Stimulated activated naive CD4-positive, alpha-beta T cell treated with Interleukin-2 at 50 U/mL for 16 hours (primary cell): ENCODE data around the gene PRKAG2.

Source experiments
- DNase-seq: peaks from one replicate; lab custom pipeline; 2025; lab: John Stamatoyannopoulos, UW

PRKAG2 gene

GRCh38 chr7:151900591-151900985 is 23.7 kb upstream of the PRKAG2 start:
- DNase-seq: no peak

DNA sequence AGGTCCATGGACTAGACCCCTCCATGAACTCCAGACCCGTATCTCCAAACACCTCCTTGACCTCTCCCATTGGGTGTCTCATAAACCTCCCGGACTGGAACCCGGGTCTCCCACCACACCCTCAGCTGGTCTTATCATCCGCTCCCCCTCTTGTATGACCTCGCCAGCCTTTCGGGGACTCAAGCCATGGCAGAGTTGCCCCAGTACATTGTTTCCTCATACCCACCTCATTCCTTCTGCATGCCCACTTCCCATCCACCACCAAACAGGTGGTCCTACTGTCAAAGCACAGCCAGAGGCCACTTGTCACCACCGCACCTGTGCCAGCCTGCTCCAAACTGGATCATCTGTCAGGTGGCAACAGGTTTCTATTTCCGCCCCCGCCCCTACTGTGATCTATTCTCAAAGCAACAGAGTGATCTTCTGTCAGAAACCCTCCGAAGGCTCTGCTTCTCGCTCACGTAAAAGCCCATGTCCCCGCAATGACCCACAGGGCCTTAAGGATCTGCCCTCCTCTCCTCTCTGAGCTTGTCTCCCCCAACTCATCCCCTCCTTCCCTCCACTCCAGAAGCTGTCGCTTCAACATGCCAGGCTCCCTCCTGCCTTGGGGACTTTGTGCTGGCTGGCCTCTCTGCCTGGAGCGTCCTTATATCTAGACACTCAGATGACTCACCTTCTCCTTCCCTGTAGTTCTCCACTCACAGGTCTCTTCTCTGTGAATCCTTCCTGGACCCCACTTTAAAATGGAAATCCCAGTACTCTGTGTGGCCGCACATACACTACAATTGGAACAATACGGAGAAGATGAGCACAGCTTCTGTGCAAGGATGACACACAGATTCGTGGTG is 22.8 kb upstream of the PRKAG2 start:
- DNase-seq: no peak

DNA sequence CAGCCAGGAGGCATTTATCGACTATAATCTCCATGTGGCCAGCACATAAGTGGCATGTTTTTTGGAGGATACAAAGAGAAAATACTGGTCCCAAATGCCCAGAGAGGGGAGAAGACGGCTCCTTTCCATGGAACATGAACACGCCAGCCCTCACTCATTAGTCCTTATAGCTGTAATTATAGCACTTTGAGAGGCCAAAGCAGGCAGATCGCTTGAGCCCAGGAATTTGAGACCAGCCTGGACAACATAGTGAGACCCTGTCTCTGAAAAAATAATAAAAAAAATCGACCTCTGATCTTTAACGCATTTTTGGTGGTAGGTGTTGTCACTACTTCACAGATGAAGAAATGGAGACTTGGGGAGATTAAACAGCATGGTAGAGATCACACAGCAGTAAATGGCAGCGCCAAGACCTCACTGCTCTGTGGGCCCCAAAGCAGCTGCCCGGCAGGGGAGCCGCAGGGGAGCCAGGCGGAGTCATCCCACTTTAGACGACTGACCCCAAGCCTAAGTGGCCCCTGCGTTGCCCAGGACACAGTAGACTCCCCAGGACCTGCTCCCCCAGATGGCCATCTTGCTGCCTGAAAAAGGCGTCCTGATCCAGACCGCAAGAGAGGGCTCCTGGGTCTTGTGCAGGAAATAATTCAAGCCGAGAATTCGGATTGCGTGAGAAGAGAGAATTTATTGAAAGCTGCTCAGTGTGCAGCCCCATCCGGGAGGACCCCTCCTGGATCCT is 21.2 kb upstream of the PRKAG2 start:
- DNase-seq: no peak

- DNase-seq: no peak
These were observed 20.3 kb upstream of the PRKAG2 start for GRCh38 chr7:151897161-151897731.

DNA sequence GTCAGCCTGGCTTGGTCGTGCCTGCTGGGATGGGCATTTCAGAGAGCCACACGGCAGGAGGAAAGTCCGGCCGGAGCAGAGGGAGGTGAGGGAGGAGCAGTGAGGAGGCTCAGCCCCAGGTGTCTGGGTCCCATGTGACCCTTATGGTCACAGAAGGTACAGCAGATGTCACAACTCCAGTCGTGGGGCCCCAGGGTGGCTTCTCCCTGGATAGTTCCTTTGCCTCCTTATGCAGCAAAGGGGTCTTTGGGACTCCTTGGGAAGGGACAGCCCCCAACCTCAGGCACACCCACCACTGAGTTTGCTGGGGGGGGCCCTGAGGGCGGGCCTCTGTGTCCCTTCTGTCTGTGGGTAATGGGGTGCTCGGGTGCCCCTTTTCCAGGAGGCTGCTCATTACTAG is 19.6 kb upstream of the PRKAG2 start:
- no peak for DNase-seq

- DNase-seq: no peak
These were observed 19.2 kb upstream of the PRKAG2 start for GRCh38 chr7:151896086-151896485.

GRCh38 chr7:151895631-151896031 is 18.7 kb upstream of the PRKAG2 start:
- no peak for DNase-seq

DNA sequence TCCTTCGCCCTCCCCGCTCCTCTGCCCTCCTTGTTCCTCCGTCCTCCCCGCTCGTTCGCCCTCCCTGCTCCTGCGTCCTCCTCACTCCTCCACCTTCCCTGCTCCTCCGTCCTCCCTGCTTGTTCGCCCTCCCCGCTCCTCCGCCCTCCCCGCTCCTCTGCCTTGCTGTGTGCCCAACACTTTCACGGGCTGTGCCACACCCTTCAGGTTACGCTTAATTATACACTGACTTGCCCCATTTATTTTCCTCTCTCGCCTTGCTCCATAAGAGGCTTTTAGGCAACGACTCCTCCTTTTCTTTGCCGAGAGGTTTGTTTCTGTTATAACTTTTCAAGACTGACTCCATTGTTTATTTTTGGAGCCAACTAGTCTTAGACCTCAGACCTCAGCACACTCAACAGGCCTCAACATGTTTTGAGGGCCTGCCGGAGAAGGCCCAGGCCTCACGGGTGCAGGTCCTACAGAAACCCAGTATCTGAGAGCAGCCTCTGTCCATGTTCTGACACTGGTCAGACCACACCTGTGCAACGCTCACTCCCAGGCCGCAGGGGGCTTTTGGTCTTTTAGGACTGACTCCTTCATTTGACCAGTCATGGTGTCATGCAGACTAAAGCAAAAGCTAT is 18.2 kb upstream of the PRKAG2 start:
- DNase-seq: no peak

DNA sequence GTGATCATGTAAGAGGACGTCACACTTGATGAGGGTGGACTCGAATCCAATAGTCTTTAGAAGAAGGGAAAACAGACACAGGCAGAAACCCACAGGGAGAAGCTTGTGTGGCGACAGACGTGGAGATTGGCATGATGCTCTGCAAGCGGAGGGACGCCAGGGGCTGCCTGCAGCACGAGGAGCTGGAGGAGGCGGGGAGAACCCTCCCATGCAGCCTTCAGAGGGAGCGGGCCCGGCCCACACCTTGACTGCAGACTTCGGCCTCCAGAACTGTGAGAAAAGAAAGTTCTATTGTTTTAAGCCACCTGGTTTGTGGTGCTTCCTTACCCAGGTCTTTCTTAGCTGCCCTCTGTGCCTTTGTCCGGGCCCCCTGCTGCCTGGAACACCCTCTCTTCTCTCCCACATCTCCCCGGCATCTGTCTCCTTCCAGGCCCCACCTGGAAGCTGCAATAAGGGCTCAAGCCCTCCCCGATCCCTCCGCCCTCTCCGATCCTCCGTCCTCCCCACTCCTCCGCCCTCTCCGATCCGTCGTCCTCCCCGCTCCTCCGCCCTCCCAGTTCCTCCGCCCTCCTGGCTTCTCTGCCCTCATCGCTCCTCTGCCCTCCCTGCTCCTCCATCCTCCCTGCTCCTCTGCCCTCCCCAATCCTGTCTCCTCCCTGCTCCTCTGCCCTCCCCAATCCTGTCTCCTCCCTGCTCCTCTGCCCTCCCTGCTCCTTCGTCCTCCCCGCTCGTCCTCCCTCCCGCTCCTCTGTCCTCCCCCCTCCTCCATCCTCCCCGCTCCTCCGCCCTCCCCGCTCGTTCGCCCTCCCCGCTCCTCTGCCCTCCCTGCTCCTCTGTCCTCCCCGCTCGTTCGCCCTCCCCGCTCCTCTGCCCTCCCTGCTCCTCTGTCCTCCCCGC is 17.4 kb upstream of the PRKAG2 start:
- DNase-seq: no peak

DNA sequence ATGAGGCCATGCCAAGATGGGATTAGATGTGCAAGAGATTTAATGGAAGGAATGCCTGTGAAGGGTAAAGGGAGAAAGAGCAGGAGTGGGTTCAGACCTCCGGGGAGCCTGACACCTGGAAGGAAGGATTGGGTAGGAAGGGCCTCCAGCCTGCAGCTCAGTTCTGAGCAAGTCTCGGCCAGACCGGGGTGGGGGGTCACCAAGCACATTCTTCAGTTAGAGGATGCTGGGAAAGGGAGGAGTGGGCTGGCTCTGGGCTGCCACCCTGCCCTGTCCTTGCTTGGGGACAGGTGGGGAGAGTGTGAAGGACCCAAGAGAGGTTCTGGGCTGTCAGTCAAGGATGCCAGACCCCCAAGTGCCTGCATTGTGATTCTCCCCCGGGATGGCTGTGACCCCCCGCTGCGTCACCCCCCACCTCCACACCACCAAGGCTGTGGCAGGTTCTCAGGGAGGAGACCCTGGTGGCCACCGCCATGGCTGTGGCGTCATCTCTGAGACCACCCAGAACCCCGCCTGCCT is 16.5 kb upstream of the PRKAG2 start:
- no peak for DNase-seq

DNA sequence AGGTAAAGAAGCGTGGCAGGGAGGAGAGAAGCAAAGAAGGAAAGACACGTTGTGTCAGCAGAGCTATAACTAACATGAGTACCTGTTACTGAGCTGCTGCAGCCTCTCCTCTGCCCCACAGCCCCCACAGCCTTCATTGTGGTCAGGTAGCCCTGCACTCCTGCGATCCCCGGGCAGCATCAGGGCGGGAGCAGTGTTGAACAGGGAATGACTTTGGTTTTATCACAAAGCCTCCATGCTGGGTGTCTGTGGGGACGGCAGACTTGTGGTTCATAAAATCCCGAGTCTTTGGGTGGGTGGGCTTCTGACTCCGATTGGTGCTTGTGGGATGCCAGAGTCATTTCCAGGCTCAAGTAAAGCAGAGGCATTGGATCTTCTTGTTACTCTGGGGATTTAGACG is 14.8 kb upstream of the PRKAG2 start:
- DNase-seq: no peak

- DNase-seq: no peak
These were observed 14.3 kb upstream of the PRKAG2 start for GRCh38 chr7:151891182-151891581.

DNA sequence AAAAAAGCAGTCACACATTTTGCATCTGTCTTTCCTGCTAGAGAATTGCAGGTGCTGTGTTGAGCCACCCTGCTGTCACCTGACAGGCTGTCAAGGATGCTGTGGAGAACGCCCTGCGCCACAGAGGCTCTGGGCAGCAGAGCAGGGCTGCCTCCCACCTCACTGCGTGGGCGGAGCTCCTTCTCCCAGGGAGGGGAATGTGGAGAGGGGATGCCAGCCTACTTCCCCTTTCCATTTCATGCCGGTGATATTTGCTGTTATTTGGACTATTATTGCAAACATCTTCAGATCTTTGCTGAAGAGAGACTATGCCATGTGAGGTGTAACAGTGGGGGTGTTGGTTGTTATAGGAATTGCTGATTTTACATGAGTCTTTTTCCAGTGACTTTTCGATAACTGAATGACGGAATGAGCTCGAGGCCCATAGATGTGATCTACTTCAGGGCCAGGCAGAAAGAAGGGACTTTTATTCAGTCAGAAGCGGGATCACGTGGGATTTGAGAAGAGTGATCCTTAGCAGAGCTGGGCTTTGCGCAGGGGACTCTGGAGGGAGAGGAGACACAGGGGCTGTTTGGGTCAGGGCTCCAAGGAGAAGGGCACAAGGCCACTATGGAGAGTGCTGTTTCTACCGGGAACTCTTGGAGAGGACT is 13.6 kb upstream of the PRKAG2 start:
- no peak for DNase-seq

DNA sequence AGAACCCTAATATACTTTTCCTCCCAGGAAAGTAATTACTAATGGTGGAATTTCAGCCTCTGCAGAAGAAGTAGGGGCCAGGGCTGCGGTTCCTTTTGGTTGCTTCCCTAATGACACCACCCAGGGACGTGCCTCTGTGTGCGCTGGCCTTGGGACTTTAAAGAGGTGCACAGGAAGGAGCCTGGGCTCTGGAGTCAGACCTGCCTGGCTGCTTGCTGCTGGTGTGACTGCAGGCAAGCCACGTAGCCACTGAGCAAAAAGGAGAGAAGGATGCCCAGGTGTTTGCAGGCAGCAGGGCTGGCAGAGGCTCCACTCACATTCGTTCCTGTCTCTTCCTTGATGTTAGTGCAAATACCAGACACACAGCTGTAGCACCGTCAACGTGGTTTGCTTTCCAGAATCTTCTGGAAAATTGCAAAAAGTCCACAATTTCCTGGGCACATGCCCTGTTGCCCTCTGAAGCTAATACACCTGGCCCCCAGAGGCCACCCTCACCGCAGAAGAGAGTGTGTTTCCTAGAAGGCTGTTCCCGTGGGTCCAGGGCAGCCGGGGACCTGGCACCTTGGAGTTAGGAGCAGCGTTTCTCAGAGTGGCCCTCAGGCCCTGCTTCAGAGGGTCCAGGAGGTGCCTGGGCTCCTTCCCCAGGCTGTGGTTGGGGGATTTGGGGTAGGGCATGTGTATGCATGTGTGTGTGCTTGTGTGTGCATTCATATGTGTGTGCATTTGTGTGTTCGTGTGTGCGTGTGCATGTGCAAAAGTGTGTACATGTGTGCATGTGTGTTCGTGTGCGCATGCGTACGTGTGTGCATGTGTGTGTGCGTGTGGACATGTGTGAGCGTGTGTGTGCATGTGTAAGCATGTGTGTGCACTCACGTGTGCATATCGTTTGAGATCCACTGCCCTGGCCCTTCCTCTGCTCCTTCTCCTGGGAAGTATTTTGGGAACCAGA is 12.8 kb upstream of the PRKAG2 start:
- DNase-seq: no peak

GRCh38 chr7:151888079-151889067 is 11.5 kb upstream of the PRKAG2 start:
- DNase-seq: no peak

DNA sequence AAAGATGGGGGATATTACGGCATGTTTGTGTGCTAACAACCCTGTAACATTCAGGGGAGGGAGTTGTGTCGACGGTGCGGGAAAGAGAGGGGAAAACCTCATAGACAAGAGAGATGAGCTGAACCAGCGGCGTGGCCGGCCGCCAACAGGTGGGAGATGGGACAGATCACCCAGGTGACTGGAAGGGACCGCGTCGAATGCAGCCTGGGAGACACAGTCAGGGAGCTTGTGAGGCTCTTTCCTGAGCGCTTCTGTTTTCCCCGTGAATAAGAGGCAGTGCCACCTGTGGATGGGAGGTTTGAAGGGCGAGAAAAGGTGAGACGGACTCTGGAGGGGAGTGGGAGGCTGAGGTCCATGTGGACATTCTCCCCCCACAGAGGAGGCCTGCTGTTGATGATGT is 9.9 kb upstream of the PRKAG2 start:
- no peak for DNase-seq

GRCh38 chr7:151885202-151885580 is 8.3 kb upstream of the PRKAG2 start:
- DNase-seq: no peak
